HG03460 (cell line): ENCODE measurements around the gene SOCS2.
"Not testable (repeated sequence)": the region's sequence is repeated elsewhere in the genome, so short reads cannot be mapped to it uniquely, and the experiment has no call there.

Experiments
- ATAC-seq: cut with Tn5 transposase; IDR thresholded peaks from one replicate; pipeline ENCODE4 v1.9.1; 2021; ENCODE audit not compliant: unreplicated experiment

The SOCS2 gene, protein sequence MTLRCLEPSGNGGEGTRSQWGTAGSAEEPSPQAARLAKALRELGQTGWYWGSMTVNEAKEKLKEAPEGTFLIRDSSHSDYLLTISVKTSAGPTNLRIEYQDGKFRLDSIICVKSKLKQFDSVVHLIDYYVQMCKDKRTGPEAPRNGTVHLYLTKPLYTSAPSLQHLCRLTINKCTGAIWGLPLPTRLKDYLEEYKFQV

DNA sequence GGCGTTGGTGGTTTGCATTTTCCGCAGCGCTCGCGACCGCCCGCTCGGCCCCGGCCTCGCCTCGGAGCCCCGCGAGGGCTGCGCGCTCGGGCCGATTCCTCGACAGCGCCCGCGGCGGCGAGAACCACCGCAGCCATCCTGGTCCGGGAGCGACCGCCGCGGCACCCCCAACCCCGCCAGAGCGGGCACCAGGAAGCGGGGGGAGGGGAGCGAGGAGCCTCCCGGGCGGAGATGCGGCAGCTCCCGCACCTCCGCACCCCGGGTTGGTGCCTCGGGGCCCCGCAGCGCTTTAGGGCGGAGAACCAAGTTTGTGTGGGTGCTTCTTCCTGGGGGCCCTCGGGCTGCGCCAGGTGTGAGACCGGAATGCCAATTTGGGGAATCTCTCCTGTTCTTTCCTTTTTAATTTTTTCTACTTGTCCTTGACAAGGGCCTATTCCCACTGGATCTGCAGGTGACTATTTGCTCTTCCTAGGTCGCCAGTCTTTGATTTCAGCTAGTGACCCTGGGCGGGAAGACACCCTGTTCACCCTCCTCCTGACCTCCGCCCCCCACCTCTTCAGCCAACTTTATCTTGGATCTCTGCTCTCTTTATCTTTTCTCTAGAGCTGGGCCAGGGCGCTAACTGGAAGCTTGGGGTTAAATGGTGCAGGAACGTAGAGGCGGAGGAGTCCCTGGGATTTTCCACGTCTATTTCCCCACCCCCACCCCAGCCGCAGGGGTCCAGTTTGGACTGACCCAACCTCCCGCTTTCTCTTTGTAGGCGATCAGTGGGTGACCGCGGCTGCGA, at the start of gene SOCS2:
SOCS2 (plus strand) TSS at position 751 of the 787 bp plus-strand sequence. CDS start 223 bp downstream, outside the sequence.
- ATAC-seq, result peak; percentile 4

DNA sequence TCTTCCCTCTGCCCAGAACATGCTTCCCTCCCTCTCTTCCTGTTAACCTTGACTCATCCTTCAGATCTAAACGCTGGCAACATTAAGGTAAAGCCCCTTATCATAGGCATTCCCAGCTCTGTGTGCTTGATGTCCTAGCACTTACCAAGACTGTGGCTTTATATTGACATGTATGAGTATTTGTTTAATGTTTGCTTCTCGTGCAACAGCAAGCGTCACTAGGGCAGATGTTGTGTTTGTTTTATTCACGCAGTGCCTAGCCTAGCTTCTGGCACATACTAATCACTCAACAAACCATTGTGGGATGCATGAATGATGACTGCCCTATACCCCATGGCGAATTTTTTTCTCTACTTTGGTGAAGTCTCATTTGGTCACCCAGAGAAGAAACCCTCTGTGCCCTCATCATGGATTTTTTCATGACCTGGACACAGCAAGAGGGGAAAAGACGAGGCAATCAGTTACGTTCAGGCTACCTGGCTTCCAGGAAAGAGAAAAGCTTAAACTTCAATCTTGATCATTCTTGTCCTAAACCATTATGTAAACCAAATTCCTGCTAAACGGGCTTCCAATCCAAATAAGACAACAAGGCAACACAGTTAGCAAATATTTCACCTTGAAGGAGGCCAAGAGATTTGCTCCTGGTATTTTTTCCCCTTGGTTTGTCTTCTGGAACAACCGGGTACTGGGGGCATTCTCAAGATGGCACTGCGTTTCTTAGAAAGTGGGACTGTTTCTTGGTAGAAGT, 47.9 kb upstream of the SOCS2 start:
- no peak for ATAC-seq

DNA sequence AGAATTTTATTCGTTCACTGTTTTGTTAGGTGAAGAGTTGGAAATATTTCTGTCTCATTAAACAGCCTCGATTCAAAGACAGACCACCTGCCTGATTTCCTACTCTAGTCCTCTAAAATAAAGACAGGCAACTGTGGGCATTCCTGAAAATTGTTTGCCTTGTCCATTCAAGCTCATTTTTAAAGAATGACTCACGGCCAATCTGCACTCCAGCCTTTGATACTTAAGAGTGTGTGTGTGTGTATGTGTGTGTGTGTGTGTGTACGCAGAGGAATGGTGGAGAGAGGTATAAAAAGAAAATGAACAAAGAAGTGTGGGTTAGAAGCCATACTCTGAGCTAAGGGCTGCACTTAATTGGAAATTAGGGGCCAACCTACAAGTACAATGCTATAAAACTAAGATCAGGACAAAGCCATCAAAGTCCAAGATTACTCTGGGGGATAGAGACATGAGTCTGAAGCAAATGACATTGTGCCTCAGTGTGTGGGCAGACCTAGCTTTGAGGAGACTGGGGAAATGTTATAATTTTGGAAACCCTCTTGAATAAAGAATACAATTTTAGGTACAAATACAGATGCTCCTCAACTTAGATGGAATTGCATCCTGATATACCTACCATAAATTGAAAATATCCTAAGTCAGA, 45.6 kb upstream of the SOCS2 start:
- no peak for ATAC-seq

DNA sequence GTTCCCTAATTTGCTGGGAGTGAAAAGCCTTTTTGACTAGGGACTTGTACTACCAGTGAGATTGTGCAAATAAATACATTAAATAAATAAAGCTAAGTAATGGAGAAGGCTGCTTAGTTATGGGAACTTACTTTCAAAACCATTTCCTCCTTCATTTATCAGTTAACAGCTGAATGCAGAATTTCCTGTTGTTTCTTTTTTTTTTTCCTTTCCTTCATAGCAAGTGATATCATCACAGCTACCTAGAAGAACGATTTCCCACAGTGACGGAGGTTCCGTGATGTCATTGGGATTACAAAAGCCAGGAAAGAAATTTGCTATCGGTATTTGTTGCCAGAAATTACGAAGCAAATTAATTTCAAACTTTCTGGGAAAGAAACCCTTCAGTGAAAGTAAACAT, 42.1 kb upstream of the SOCS2 start:
- ATAC-seq, result no peak

DNA sequence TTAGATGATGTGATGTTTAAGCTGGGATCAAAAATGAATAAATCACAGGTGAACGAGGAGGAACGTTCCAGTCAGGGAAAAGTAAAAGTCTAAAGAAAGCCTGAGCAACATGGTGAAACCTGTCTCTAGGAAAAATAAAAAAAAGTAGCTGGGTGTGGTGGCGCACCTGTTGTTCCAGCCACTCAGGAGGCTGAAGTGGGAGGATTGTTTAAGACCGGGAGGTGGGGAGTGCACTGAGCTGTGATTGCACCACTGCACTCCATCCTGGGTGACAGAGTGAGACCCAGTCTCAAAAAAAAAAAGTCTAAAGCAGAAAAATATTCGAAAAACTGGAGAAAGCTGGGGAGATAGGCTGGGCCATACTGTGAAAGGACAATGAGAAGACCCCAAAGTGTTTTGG, 39.2 kb upstream of the SOCS2 start:
- ATAC-seq, result no peak

DNA sequence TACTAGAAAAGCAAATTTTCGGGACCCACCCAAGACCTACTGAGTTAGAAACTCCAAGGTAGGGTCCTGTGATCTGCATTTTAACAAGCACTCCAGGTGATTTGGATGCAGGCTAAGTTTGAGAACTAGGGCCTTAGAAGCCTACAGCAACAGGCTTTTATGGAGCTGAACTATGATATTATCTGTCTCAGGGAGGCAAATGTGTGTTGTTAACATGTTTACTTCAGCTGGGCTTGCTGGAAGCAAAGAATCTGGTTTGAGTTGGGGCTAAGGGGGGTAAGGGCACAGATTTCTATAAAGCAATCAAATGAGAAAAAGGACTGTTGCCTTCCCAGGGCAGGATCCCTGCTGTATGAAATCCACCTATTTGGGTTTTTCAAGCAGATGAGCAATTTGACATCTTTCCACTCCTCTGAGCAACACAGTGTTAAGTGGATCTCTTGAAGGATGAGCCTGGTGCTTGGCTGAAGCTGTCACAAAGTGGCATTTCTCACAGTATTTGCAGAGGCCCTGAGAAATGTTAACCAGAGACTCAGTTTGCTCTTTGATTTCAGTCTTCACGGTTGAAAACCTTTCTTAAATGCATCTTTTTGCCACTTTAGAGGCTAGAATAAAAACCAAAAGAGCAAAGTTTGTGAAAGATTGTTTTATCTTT, 36.2 kb upstream of the SOCS2 start:
- ATAC-seq, result no peak

DNA sequence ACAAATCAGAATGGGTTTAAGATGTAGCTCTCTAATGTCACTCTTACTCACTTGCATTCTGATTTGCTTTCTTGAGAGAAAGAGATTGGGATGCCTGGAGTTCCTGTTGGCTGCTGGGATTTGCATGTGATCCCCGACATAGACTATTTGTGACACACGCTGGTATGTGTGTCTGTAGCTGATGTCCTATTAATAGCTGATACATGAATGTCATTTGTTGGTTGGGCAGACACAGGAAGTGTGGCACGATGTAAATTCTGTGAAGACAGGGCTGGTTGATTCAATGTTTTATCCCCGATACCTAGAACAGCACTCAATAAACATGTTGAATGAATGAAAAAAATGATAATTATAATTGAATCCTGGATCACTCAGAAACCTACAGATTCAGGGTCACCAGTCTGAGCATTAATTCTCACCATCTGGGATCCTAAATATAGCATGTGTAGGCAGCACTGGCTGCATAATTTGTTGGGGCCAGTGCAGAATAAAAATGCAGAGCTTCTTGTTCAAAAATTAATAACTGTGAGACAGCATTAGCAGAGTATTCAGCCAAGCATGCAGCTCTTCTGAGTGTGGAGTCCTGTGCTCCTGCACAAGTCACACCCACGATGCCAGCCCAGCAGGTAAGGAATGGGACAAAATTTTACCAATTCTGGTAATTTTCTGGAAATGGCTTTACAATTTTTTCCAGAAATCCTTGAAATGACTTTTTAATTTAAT, 35.5 kb upstream of the SOCS2 start:
- peak; percentile 91 for ATAC-seq

DNA sequence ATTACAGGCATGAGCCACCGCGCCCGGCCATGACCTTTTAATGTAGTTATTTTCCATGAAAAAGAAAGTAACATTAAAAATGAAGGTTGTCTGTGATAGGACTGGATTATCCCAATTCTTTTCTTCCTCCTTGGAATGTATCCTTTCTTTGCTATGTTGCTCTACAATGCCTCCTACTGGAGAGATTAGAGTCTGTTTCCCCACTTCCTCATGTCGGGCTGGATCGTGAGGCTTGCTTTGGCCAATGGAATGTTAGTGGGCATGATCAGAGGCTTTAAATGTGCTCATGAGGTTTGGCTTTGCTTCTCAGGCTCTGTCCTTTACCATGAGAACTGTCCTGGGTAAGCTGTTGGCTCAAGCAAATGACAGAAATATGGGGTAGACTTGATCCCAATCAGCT, 34.7 kb upstream of the SOCS2 start:
- ATAC-seq, result no peak

DNA sequence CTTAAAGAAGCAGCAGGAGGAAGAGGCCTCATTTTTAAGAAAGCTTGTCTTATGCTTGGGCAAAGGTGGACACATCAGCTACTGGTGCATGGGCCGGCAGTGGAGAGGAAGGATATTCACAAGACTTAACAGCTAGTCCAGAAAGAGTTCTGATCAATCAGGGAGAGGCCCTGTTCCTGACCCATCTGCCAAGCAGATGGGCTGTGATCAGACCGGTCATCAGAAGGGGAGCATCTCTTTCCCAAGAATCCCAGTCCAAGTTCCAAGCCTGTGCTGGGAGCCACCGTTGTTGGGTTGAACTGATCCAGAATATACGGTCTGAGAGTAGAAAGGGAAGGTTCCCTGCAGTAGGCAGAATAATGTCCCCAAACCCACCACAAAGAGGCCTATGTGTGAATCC, 32.7 kb upstream of the SOCS2 start:
- ATAC-seq, result no peak

DNA sequence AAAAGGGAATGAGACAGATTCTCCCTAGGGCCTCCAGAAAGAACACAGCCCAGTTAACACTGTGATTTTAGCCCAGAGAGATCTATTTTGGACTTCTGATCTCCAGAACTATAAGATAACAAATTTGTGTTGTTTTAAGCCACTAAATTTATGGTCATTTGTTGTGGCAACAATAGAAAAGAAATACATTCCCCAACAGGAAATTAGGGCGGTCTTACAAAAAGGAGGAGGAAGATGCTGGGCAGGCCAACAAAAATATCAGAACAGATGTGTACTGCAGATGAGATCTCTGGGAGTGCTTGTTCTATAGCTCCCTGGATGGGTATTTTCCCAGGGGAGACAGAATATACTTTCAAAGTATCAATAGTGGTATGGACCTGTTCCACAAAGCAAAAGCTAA, 32.0 kb upstream of the SOCS2 start:
- ATAC-seq, result no peak

DNA sequence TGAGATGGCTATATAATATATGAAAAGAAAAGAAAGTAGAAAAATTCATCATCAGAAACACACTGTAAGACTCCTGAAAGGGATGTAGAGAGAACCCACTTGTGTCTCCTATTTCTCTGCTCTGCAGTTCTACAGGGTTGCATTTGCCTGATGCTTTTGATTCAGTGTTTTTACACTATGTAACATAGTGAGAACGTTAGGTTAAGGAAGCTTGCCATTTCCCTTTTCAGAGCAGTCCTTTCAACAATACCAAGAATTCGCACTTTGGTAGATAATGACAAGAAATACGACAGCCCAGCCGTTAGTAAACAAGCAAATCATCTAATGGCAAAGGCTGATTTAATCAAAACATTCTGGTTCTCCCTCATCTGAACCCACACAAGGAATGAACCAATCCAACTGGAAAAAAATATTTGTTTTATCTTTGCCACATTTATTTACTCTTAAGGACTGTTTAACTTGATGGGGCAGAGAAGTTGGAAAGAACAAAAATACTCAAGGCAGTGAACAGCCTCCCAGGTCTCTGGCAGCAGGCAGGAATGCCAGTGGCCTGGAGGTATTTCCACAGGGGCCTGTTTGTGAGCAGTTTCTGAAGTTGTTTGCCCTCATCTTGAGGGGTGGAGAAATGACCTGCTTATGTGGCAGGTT, 30.8 kb upstream of the SOCS2 start:
- no peak for ATAC-seq

DNA sequence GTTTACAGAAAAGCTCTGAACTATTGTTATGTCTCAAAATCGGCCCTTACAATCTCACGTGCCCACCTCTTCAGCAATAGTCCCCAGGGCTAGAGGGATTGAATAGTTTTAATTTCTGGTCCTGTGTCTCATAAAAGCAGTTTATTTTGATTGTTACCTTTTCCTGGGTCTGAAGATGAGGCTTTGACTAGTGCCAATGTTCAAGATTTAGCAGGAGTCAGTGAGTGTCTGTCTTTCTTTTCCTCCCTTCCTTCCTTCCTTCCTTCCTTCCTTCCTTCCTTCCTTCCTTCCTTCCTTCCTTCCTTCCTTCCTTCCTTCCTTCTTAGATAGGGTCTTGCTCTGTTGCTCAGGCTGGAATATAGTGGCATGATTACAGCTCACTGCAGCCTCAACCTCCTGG, 24.7 kb upstream of the SOCS2 start:
- no peak for ATAC-seq

DNA sequence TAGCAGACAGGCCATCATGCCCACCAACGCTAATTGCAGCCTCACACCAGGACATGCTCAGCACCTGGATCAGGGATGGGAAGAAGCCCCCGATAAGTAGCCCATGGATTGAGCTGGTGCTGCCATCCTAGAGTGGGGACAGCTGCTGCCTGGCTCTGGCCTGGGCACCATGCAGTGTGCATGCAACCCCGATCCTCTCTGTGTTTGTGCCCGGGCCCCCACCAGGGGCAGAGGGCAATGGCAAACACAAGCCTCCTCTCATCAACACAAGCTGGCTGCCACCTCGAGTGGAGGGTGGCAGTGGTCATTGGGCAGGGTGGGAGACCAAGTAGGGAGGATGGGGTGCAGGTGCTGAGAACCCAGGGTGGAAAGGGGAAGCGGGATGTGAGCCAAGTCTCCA, 23.3 kb upstream of the SOCS2 start:
- no peak for ATAC-seq

DNA sequence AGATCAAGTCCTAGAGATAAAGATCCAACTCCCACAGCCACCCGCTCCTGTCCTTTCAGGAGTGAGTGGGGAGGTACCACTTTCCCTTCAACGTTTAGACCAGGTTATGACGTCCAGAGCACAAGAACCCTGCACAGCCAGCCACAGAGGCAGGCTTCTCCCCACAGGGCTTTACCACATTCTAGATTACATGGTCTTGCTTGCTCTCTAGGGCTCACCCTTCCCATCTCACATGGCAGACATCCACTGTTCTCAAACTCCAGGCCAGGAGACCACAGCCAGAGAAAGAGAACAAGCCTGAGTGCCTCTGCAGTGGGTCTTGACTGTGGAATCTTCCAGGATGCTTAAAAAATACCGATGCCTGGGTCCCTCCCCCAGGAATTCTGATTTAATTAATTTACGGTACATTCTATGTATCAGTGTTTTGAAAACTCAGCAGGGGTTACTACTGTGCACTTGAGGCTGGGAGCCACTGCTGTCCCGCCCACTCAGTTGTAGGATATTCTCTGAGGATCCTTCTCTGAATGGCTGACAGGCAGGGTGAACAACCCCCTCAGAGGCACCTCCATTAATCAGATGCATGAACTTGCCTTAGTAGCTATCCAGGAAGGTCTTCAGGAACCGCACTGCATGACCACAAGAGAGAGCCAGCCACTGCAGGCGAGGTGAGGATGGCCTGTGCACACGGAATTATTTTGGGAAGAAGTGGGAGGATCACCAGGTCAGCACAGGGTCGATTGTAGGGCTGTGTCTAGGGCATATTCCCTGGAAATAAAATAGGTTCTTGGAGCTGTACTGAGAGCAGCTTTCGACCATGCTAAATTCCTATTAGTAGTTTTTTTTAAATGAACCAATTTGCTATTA, 21.5 kb upstream of the SOCS2 start:
- ATAC-seq, result no peak

DNA sequence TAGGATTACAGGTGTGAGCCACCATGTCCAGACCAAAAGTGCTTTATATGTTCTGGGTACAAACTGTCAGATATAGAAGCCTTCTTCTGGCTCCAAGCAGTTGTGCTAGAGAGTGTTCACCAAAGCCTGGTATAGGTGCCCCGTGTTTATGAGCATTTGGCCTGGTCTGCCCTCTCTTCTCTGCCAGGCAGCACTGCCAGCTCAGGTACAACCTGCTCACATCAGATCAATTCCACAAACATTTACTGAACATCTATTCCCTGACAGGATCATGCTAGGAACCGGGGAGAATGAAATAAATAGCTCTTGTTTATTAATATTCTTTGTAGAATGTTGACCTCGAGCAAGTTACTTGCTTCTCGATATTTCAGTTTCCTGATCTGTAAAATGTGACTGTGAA, 20.0 kb upstream of the SOCS2 start:
- no peak for ATAC-seq

DNA sequence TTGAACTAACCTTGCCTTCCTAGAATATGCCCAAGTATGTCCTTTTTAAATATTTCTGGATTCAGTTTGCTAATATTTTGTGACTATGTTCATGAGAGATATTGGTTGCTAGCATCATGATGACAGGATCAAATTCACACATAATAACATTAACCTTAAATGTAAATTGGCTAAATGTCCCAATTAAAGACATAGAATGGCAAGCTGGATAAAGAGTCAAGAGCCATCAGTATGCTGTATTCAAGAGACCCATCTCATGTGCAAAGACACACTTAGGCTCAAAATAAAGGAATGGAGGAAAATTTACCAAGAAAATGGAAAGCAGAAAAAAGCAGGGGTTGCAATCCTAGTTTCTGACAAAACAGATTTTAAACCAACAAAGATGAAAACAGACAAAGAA, 14.6 kb upstream of the SOCS2 start:
- ATAC-seq, result not testable (repeated sequence)

DNA sequence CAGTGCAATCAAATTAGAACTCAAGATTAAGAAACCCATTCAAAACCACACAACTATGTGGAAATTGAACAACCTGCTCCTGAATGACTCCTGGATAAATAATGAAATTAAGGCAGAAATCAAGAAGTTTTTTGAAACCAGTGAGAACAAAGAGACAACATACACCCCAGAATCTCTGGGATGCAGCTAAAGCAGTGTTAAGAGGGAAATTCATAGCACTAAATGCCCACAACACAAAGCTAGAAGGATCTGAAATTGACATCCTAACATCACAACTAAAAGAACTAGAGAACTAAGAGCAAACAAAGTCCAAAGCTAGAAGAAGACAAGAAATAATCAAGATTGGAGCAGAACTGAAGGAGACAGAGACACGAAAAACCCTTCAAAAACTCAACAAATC, 13.8 kb upstream of the SOCS2 start:
- ATAC-seq, result not testable (repeated sequence)

DNA sequence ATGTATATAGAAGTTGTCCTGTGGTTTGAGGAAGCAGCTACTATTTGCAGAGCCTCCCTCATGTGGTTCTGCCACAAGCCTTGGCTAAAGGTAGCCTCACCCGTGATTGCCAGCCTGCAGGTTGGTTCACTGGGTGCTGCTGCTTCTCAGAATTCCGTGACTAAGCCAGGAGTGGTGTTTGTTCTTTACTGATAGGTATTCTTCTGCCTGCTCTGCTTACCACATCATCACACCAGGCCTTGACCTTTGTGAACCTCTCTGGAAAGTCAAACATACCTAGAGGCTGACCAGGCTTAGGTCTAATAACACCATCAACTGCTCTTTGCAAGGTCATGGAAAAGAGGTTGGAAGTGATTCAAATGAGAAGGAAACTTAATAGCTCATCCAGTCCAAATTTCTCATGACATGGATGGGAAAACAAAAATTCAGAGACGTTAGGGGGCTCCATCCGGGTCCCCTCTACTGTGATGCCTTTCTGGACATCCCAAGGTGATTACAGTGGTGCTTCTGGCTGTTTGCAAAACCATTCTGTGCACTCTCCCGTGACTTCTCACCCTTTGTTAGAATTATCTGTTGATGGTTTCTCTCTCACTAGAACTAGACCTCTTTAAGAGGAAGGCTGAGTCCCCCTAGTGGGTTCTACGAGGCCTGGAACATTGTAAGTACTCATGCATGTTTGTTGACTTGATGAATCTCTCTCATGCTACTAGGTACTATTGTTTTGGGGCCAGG, 8.5 kb upstream of the SOCS2 start:
- no peak for ATAC-seq
